ENCODE data around the gene NKAIN1.
"Not testable (repeated sequence)": the region's sequence is repeated elsewhere in the genome, so short reads cannot be mapped to it uniquely, and the experiment has no call there.

Gene NKAIN1

GRCh38 chr1:31239653-31240241, at the start of gene NKAIN1:
Gene NKAIN1, minus strand, starts transcription at chr1:31239887. Its CDS starts 340 bp downstream, at chr1:31239547.
- no peak for DNase-seq (ENCODE audit: low read depth)

- DNase-seq (ENCODE audit: low read depth) = no peak
Measured at GRCh38 chr1:31289021-31289420, 49.3 kb upstream of the NKAIN1 start.

- not testable (repeated sequence) for DNase-seq (ENCODE audit: low read depth)
Measured at GRCh38 chr1:31287791-31288190, 48.1 kb upstream of the NKAIN1 start.

GRCh38 chr1:31282426-31282825, 42.7 kb upstream of the NKAIN1 start:
- not testable (repeated sequence) for DNase-seq (ENCODE audit: low read depth)

GRCh38 chr1:31273619-31274018, 33.9 kb upstream of the NKAIN1 start:
- no peak for DNase-seq (ENCODE audit: low read depth)

- DNase-seq (ENCODE audit: low read depth) = no peak
Measured at GRCh38 chr1:31272369-31272768, 32.7 kb upstream of the NKAIN1 start.

- no peak for DNase-seq (ENCODE audit: low read depth)
Measured at GRCh38 chr1:31266547-31266946, 26.9 kb upstream of the NKAIN1 start.

- no peak for DNase-seq (ENCODE audit: low read depth)
Measured at GRCh38 chr1:31264790-31265386, 25.2 kb upstream of the NKAIN1 start.

- DNase-seq (ENCODE audit: low read depth) = no peak
Measured at GRCh38 chr1:31263408-31263807, 23.7 kb upstream of the NKAIN1 start.

GRCh38 chr1:31262393-31262792, 22.7 kb upstream of the NKAIN1 start:
- DNase-seq (ENCODE audit: low read depth) = not testable (repeated sequence)

GRCh38 chr1:31261916-31262315, 22.2 kb upstream of the NKAIN1 start:
- no peak for DNase-seq (ENCODE audit: low read depth)

- DNase-seq (ENCODE audit: low read depth) = no peak
Measured at GRCh38 chr1:31259746-31260145, 20.1 kb upstream of the NKAIN1 start.

GRCh38 chr1:31258581-31258980, 18.9 kb upstream of the NKAIN1 start:
- DNase-seq (ENCODE audit: low read depth) = no peak

GRCh38 chr1:31257213-31257612, 17.5 kb upstream of the NKAIN1 start:
- no peak for DNase-seq (ENCODE audit: low read depth)

GRCh38 chr1:31249854-31250253, 10.2 kb upstream of the NKAIN1 start:
- no peak for DNase-seq (ENCODE audit: low read depth)

GRCh38 chr1:31248276-31248675, 8.6 kb upstream of the NKAIN1 start:
- no peak for DNase-seq (ENCODE audit: low read depth)

- DNase-seq (ENCODE audit: low read depth) = no peak
Measured at GRCh38 chr1:31244326-31244725, 4.6 kb upstream of the NKAIN1 start.

- DNase-seq (ENCODE audit: low read depth) = no peak
Measured at GRCh38 chr1:31243501-31244286, 4.0 kb upstream of the NKAIN1 start.

GRCh38 chr1:31241321-31241720, 1.6 kb upstream of the NKAIN1 start:
- DNase-seq (ENCODE audit: low read depth) = no peak

GRCh38 chr1:31238986-31239613, 587 bp downstream of the NKAIN1 start:
- DNase-seq (ENCODE audit: low read depth) = no peak

- DNase-seq (ENCODE audit: low read depth) = no peak
Measured at GRCh38 chr1:31238612-31238985, 1.1 kb downstream of the NKAIN1 start.

GRCh38 chr1:31234870-31235269, 4.8 kb downstream of the NKAIN1 start:
- DNase-seq (ENCODE audit: low read depth) = no peak
